ENCODE measurements around the gene AGAP1.

Gene AGAP1

DNA sequence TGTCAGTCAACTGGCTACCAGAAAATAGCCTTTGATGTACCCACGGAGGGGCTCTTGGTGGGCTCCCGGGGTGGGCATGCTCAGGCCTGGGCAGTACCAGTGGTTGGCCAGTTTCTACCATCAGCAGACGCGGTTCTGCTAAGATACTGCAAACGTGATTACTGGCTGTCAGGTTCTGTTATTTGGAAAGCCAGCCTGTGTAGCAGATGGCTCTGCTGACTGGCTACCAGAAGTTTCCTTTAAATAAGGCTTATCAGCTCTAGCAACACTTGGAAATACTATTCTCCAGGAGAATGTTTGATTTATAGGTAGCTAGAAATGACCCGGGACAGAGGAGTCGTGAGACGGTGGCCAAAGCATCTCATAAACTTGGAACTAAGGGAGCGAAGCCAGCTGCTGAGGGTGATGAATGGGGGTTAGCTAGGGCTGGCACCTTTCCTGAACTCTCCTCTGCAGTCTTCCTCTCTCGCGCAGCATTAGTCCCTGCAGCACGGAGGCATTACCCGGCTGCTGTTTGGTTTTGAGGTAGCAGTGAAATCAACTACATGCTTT lies 171.9 kb downstream of the AGAP1 start:
- no peak overlapping the region for H3K4me3 ChIP-seq (ENCODE audit: low read length)
- H3K4me1 ChIP-seq (ENCODE audit: control insufficient read depth, insufficient read depth, low read length), result peaks cover 6% of the 10 kb centered on the region
- H3K9me3 ChIP-seq (ENCODE audit: control insufficient read depth, low read length), result no peaks in the 10 kb centered on the region
- no peak overlapping the region for H3K9ac ChIP-seq (ENCODE audit: low read length)
- no peaks in the 10 kb centered on the region for H3K36me3 ChIP-seq (ENCODE audit: control insufficient read depth, insufficient read depth, low read length)
- H3K27me3 ChIP-seq (ENCODE audit: control insufficient read depth, insufficient read depth, low read length), result no peaks in the 10 kb centered on the region

DNA sequence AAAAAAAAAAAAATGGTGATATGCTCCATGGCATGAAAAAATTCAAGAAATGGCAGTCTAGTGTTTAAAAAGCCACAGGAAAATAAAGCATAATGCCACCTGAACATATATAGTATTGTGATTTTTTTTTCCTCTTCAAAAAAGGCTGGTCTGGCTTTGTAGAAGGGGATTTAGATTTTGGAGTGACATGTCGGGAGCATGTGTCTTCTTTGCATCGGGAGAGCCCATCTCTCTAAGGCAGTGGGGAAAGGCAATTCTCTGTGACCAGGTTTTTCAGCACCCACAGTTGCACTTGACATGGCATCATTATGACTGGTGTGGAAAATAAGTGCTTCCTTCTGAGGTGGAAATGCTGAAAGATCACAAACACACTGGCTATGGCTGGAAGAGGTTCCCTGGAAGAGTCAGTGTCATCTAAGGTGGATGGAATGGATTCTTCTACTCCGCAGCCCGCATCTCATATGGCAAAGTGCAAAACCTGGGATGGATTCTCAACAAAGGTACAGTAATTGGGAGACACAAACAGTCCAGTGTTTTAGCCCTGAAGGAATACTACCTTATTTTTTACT lies 172.5 kb downstream of the AGAP1 start:
- Histone ChIP-seq H3K27me3 (ENCODE audit: control insufficient read depth, insufficient read depth, low read length) (no peaks in the 10 kb centered on the region), H3K9ac (ENCODE audit: low read length) (no peak overlapping the region)

DNA sequence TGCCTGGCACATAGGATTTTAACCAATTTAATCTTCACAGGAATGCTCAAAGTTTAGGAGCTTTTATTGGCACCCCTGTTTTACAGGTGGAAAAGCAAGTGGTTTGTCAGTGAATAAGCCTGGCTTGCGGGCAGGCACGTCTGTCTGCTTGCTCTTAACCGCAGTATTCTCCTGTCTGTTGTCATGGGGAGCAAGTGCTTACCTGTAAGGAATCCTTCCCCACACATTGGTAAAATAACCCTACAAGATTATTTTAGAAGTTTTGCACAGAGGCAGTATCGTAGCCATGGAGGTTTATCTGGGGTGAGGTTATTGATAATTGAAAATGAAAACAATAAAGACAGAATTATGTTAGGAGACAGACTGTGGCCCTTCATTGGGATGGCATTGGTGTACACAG lies 174.9 kb downstream of the AGAP1 start:
- H3K36me3 ChIP-seq (ENCODE audit: control insufficient read depth, insufficient read depth, low read length), result no peaks in the 10 kb centered on the region
- no peaks in the 10 kb centered on the region for H3K9me3 ChIP-seq (ENCODE audit: control insufficient read depth, low read length)
- no peak overlapping the region for H3K4me3 ChIP-seq (ENCODE audit: low read length)
- H3K4me1 ChIP-seq (ENCODE audit: control insufficient read depth, insufficient read depth, low read length), result peaks cover 6% of the 10 kb centered on the region
- no peaks in the 10 kb centered on the region for H3K27me3 ChIP-seq (ENCODE audit: control insufficient read depth, insufficient read depth, low read length)
- H3K9ac ChIP-seq (ENCODE audit: low read length), result no peak overlapping the region

More for the DNA sequence above, 172.5 kb downstream of the AGAP1 start:
- H3K36me3 ChIP-seq (ENCODE audit: control insufficient read depth, insufficient read depth, low read length), result no peaks in the 10 kb centered on the region
- no peaks in the 10 kb centered on the region for H3K9me3 ChIP-seq (ENCODE audit: control insufficient read depth, low read length)
- H3K4me3 ChIP-seq (ENCODE audit: low read length), result no peak overlapping the region
- H3K4me1 ChIP-seq (ENCODE audit: control insufficient read depth, insufficient read depth, low read length), result peaks cover 6% of the 10 kb centered on the region

DNA sequence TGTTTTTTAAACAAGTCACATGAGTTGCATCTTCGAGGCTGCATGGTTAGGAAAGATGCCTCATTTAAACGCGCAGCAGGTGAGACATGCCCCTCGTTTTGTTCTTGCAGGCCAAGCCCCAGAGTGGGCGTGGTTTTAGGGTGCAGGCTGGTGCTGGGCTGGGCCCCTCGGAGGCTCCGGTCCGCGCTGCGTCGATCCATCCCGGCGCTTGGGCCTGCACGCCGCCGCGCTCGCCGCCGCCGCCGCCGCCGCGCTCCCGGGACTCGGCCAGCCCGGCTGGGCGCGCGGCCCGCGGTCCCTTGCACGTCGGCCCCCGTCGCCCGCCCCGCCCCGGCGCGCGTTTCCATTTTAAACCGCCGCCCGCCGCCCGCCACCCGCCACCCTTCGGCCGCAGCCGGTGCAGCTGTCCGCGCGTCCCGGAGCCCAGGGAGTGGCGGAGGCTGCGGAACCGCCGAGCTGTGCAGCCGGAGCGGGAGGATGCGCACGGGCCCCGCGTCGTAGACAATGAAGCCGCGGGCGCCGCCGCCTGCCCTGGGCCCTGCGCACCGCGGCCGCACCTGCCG lies 175.5 kb downstream of the AGAP1 start:
- H3K4me3 ChIP-seq (ENCODE audit: low read length), result no peak overlapping the region
- no peaks in the 10 kb centered on the region for H3K27me3 ChIP-seq (ENCODE audit: control insufficient read depth, insufficient read depth, low read length)
- no peak overlapping the region for H3K9ac ChIP-seq (ENCODE audit: low read length)
- H3K36me3 ChIP-seq (ENCODE audit: control insufficient read depth, insufficient read depth, low read length), result no peaks in the 10 kb centered on the region
- no peaks in the 10 kb centered on the region for H3K9me3 ChIP-seq (ENCODE audit: control insufficient read depth, low read length)
- peaks cover 6% of the 10 kb centered on the region for H3K4me1 ChIP-seq (ENCODE audit: control insufficient read depth, insufficient read depth, low read length)

DNA sequence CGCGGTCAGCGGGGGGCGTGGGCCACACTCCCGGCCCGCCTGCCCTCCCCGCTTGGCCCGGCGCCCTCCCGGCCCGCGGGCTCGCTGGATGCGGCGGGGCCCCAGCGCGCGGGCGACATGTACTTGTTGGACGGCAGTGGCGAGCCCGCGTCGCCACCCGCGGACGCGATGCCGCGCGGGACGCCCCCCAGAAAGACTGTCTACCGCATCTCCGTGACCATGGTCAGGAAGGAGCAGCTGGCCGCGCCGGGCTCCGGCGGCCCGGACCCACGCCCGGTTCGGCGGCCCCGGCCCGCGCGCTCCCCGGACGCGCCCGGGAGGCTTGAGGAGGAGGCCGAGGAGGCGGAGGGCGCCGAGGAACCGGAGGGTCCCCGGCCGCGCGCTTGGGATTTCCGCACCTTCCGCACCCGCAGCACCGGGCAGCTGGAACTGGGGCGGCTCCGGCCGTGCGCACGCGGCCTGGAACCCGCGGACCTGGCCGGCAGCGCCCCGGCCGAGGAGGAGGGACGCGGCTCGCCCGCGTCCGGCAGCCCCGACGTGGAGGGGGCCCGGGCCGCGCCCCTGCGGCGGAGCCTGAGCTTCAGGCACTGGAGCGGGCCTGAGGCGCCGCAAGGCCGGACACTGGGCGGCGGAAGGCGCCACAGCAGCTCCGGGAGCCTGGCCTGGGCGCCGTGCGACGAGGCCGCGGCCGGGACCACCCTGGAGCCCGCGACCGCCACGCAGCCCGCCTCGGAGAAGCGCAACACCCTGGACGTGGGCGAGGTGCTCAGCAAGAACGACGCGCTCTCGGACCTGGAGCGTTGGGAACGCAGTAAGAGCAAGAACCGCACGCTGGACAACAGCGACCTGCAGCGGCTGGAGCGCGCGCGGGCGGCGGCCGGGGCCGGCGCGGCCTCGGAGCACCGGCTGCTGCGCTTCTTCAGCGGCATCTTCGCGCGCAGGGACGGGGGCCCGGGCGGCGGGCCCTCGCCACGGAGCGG lies 176.4 kb downstream of the AGAP1 start:
- Histone ChIP-seq H3K36me3 (ENCODE audit: control insufficient read depth, insufficient read depth, low read length) (no peaks in the 10 kb centered on the region), H3K9me3 (ENCODE audit: control insufficient read depth, low read length) (no peaks in the 10 kb centered on the region), H3K9ac (ENCODE audit: low read length) (no peak overlapping the region), H3K4me3 (ENCODE audit: low read length) (no peak overlapping the region), H3K4me1 (ENCODE audit: control insufficient read depth, insufficient read depth, low read length) (peaks cover 6% of the 10 kb centered on the region), H3K27me3 (ENCODE audit: control insufficient read depth, insufficient read depth, low read length) (no peaks in the 10 kb centered on the region)

DNA sequence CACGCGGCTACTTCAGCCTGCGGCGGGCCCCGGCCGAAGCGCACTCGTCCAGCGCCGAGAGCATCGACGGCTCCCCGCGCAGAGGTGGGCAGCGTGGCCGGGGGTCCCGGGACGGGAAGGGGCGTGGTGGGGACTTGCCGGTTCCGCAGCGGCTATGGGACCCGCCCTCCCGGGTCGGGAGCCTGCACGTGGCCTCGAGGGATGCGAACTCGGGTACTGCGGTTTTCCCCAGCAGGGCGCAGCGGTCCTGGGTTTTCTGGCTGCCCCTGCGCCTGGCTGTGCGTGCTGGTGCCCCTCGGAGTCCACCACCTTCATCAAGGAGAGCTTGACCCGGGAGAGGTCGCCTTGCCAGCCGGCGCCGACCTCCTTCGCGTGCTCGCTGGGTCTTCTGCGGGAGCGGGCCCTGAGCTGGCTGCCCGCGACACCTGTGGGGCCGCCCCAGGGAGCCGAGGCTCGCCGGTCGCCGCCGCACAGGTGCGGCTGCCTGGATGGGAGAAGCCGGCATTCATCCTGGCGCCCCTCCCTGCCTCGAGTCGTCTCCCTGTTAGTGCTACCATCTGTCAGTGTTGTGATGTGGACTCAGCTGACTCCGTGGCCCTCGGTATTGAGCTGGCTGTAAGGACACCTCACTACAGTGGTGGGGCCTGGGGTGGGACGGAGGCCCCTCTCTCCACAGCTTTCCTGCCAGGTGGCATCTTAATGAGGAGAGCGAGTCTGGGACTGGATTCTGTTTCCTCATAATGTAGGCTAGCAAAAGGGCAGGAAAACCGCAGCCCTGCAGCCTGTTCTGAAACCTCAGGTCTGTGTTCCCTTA lies 177.3 kb downstream of the AGAP1 start:
- H3K4me3 ChIP-seq (ENCODE audit: low read length), result no peak overlapping the region
- H3K9ac ChIP-seq (ENCODE audit: low read length), result no peak overlapping the region
- no peaks in the 10 kb centered on the region for H3K27me3 ChIP-seq (ENCODE audit: control insufficient read depth, insufficient read depth, low read length)
- no peaks in the 10 kb centered on the region for H3K9me3 ChIP-seq (ENCODE audit: control insufficient read depth, low read length)
- no peaks in the 10 kb centered on the region for H3K4me1 ChIP-seq (ENCODE audit: control insufficient read depth, insufficient read depth, low read length)
- no peaks in the 10 kb centered on the region for H3K36me3 ChIP-seq (ENCODE audit: control insufficient read depth, insufficient read depth, low read length)

DNA sequence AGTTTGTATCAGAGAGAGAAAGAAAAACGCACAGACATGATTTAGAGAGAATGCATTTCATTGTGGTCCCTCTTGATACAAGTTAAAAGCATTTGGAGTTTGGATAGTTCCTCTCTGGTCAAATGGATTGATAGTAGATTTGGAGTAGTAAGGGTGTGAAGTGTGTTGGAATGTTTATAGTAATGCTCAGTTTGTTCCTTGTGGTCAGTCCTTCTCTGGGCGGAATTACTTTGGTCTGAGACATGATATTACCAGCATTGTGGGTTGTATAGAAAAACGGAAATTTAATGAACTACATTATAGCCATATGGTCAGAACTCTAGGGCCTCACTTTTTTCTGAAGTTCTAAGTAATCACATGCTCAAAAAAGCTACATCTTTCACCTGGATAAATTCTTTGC lies 178.9 kb downstream of the AGAP1 start:
- Histone ChIP-seq H3K36me3 (ENCODE audit: control insufficient read depth, insufficient read depth, low read length) (no peaks in the 10 kb centered on the region), H3K27me3 (ENCODE audit: control insufficient read depth, insufficient read depth, low read length) (no peaks in the 10 kb centered on the region), H3K9ac (ENCODE audit: low read length) (no peak overlapping the region), H3K9me3 (ENCODE audit: control insufficient read depth, low read length) (no peaks in the 10 kb centered on the region), H3K4me3 (ENCODE audit: low read length) (no peak overlapping the region), H3K4me1 (ENCODE audit: control insufficient read depth, insufficient read depth, low read length) (no peaks in the 10 kb centered on the region)

DNA sequence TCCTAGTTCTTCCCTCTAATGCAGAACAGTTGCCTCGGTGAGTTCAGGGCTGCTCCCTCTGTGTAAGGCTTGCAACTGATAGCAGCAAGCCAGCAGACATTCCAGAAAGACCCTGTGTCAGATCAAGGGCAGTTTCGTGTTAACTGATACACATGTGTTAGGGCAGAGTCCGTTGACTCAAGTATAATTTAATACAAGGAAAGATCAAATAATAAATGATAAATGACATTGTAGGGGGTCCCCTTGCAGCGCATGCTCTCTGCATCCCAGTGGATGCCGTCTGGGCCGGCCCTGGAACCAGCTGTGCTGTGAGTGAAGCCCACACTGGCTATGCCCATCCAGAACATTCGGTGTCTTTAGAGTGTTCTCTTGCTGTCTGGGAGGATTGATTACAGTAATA lies 180.3 kb downstream of the AGAP1 start:
- H3K9me3 ChIP-seq (ENCODE audit: control insufficient read depth, low read length), result no peaks in the 10 kb centered on the region
- no peaks in the 10 kb centered on the region for H3K4me1 ChIP-seq (ENCODE audit: control insufficient read depth, insufficient read depth, low read length)
- no peaks in the 10 kb centered on the region for H3K27me3 ChIP-seq (ENCODE audit: control insufficient read depth, insufficient read depth, low read length)
- H3K4me3 ChIP-seq (ENCODE audit: low read length), result no peak overlapping the region
- H3K36me3 ChIP-seq (ENCODE audit: control insufficient read depth, insufficient read depth, low read length), result no peaks in the 10 kb centered on the region
- no peak overlapping the region for H3K9ac ChIP-seq (ENCODE audit: low read length)

DNA sequence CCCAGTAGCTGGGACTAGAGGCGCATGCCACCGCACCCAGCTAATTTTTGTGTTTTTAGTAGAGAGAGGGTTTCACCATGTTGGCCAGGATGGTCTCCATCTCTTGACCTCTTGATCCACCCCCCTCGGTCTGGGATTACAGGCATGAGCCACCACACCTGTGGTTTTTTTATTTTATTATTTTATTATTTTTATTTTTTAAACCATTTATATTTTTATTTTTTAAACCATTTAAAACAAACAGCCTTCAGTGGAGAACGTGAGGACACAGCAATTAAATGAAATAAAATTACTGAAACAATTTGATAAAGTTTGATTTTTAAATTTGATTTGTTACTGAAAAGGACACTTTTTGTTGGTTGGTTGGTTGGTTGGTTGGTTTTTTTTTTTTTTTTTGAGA lies 181.0 kb downstream of the AGAP1 start:
- no peak overlapping the region for H3K9ac ChIP-seq (ENCODE audit: low read length)
- no peaks in the 10 kb centered on the region for H3K27me3 ChIP-seq (ENCODE audit: control insufficient read depth, insufficient read depth, low read length)
- no peaks in the 10 kb centered on the region for H3K9me3 ChIP-seq (ENCODE audit: control insufficient read depth, low read length)
- no peaks in the 10 kb centered on the region for H3K36me3 ChIP-seq (ENCODE audit: control insufficient read depth, insufficient read depth, low read length)
- no peaks in the 10 kb centered on the region for H3K4me1 ChIP-seq (ENCODE audit: control insufficient read depth, insufficient read depth, low read length)
- no peak overlapping the region for H3K4me3 ChIP-seq (ENCODE audit: low read length)

DNA sequence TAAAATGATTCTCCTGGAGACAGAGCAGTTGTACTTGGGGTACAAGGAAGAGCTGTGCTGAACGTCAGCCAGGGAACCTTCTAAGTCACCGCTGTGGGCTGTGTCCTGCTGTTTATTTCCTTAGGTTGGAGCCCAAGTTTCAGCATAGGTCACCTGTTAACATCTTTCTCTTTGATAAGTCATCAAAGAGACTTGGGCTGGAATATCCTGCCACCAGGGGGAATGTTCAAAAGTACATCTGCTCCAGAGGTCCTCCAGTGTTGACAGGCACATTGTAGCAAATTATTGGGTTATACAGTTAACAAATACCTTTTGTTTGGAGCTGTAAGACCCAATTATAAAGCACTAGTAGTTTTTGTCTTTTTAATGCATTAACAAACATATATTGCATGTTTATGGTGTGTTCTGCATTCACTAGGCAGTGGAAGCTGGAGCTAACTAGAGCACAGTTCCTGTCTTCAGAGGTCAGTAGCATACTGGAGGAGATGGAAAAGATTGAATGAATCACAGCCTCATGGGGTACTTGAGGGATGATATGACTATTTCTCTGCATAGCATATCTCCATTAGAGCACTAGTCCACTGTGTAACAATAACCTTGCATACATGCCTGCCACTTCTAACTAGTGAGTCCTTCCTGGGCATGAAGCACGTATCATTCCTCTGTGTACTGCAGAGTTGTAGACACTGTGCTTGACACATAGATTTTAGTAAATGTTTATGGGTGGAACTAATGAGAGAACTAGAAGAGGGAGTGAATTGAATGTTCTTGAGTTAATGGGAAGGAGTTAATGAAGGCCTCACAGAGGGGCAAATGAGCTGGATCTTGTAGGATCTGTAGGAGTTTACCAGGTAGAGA lies 182.1 kb downstream of the AGAP1 start:
- H3K9ac ChIP-seq (ENCODE audit: low read length), result no peak overlapping the region
- H3K4me1 ChIP-seq (ENCODE audit: control insufficient read depth, insufficient read depth, low read length), result peaks cover 7% of the 10 kb centered on the region
- H3K9me3 ChIP-seq (ENCODE audit: control insufficient read depth, low read length), result no peaks in the 10 kb centered on the region
- H3K36me3 ChIP-seq (ENCODE audit: control insufficient read depth, insufficient read depth, low read length), result no peaks in the 10 kb centered on the region
- no peak overlapping the region for H3K4me3 ChIP-seq (ENCODE audit: low read length)
- H3K27me3 ChIP-seq (ENCODE audit: control insufficient read depth, insufficient read depth, low read length), result no peaks in the 10 kb centered on the region

DNA sequence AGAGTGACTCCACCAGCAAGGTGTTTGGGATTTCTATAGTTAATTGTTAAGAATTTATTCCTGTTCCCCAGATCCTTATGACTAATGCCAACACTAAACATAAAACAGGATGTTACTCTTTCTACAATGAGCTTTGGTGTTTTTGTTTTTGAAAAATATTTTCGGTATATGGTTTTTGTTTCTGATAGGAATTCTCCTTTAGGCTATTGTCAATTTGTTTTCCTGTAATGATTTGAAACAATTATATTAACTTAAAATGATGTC lies 182.6 kb downstream of the AGAP1 start:
- no peak overlapping the region for H3K4me3 ChIP-seq (ENCODE audit: low read length)
- no peaks in the 10 kb centered on the region for H3K36me3 ChIP-seq (ENCODE audit: control insufficient read depth, insufficient read depth, low read length)
- no peaks in the 10 kb centered on the region for H3K27me3 ChIP-seq (ENCODE audit: control insufficient read depth, insufficient read depth, low read length)
- H3K9ac ChIP-seq (ENCODE audit: low read length), result no peak overlapping the region
- H3K9me3 ChIP-seq (ENCODE audit: control insufficient read depth, low read length), result no peaks in the 10 kb centered on the region
- H3K4me1 ChIP-seq (ENCODE audit: control insufficient read depth, insufficient read depth, low read length), result peaks cover 7% of the 10 kb centered on the region

All from mucosa of stomach (tissue), 1 donor.